Neural cell (in vitro differentiated cells): ENCODE measurements around the gene ERBB2.

Experiments
- EP300 ChIP-seq: fragments of 450-650 bp; conservative IDR thresholded peaks from 2 replicates; pipeline ENCODE4 v1.6.1; 2014; ENCODE audit warnings: antibody characterized with exemption, mild to moderate bottlenecking, moderate library complexity; ENCODE audit not compliant: poor library complexity, severe bottlenecking
- TAF1 ChIP-seq: IDR thresholded peaks from 2 replicates; pipeline ENCODE4 v1.6.1; 2012; ENCODE audit warnings: low read depth

- no peak for TF ChIP-seq TAF1
- TF ChIP-seq EP300, result no peak
These were observed at the start of gene ERBB2 for GRCh38 chr17:39699818-39700147.
